ENCODE results near the gene DTD1.

DTD1 gene

GRCh38 chr20:18724077-18724476 is 136.2 kb downstream of the DTD1 start:
- Histone ChIP-seq H3K27ac (ENCODE audit: low read depth, low read length) (no peak overlapping the region), H3K36me3 (ENCODE audit: insufficient read depth, low read length) (no peaks in the 10 kb centered on the region), H3K4me1 (ENCODE audit: control insufficient read depth, insufficient read depth, low read length, unreplicated experiment) (no peaks in the 10 kb centered on the region), H3K4me3 (ENCODE audit: low read depth, low read length) (no peak overlapping the region), H2AFZ (ENCODE audit: low read length, unreplicated experiment) (no peak overlapping the region), H3K79me2 (ENCODE audit: control insufficient read depth, insufficient read depth, low read length, unreplicated experiment) (no peaks in the 10 kb centered on the region), H3K27me3 (ENCODE audit: insufficient read depth, low read length) (no peaks in the 10 kb centered on the region)

DNA sequence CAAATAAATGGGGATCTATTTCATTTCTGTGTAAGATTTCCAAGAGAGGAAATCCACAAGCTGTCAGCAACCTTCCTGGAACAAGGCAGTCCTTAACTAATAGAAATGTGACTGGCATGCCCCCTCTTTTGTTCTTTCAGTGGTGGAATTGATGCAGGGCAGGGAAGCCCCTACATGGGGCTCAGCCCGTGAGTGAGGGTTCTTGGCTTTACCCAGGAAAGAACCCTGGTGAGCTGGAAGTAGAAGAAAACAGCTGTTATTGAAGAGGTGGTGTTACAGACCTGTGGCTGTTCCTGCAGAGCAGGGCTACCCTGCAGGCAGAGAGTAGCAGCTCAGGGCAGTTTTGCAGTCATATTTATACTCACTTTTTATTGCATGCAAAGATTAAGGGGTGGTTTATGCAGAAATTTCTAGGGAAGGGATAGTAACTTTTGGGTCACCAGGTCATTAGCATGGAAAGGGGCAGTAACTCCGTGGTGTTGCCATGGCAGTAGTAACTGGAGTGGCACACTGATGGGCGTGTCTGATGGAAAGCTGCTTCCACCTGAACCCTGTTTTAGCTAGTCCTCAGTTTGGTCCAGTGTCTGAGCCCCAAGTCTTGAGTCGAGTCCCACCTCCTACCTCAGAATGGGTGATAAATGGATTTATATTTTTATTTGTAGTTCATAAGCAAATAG is 137.1 kb downstream of the DTD1 start:
- no peak overlapping the region for H2AFZ ChIP-seq (ENCODE audit: low read length, unreplicated experiment)

DNA sequence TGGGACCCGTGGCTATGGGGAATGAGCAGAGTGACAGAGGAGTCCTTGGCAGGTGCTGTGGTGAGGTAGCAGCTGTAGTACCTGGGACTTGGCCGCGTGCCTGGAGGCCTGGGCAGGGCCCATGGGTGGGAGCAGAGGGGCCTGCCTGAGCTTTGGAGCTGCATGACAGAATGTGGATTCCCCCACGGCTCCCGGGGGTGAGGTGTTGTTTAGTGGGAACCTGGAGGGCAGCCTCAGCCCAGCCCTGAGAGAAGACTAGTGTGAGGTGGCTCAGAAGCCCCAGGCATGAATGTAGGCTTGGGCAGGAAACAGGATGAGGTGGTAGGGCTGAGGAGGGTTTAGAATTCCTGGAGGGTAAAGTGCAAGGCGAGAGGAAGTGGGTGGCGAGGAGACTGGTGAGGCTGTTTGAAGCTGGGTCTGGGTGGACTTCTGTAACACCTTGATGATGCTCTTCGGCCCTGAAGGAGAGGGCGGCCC is 139.2 kb downstream of the DTD1 start:
- no peaks in the 10 kb centered on the region for H3K4me1 ChIP-seq (ENCODE audit: control insufficient read depth, insufficient read depth, low read length, unreplicated experiment)
- no peak overlapping the region for H2AFZ ChIP-seq (ENCODE audit: low read length, unreplicated experiment)
- peaks cover 3% of the 10 kb centered on the region for H3K79me2 ChIP-seq (ENCODE audit: control insufficient read depth, insufficient read depth, low read length, unreplicated experiment)
- no peak overlapping the region for H3K4me3 ChIP-seq (ENCODE audit: low read depth, low read length)
- H3K27me3 ChIP-seq (ENCODE audit: insufficient read depth, low read length) = no peaks in the 10 kb centered on the region
- no peaks in the 10 kb centered on the region for H3K36me3 ChIP-seq (ENCODE audit: insufficient read depth, low read length)
- no peak overlapping the region for H3K27ac ChIP-seq (ENCODE audit: low read depth, low read length)

More for the DNA sequence above, 137.1 kb downstream of the DTD1 start:
- no peaks in the 10 kb centered on the region for H3K4me1 ChIP-seq (ENCODE audit: control insufficient read depth, insufficient read depth, low read length, unreplicated experiment)
- no peaks in the 10 kb centered on the region for H3K36me3 ChIP-seq (ENCODE audit: insufficient read depth, low read length)
- H3K27me3 ChIP-seq (ENCODE audit: insufficient read depth, low read length) = no peaks in the 10 kb centered on the region
- no peak overlapping the region for H3K27ac ChIP-seq (ENCODE audit: low read depth, low read length)
- no peaks in the 10 kb centered on the region for H3K79me2 ChIP-seq (ENCODE audit: control insufficient read depth, insufficient read depth, low read length, unreplicated experiment)
- no peak overlapping the region for H3K4me3 ChIP-seq (ENCODE audit: low read depth, low read length)

DNA sequence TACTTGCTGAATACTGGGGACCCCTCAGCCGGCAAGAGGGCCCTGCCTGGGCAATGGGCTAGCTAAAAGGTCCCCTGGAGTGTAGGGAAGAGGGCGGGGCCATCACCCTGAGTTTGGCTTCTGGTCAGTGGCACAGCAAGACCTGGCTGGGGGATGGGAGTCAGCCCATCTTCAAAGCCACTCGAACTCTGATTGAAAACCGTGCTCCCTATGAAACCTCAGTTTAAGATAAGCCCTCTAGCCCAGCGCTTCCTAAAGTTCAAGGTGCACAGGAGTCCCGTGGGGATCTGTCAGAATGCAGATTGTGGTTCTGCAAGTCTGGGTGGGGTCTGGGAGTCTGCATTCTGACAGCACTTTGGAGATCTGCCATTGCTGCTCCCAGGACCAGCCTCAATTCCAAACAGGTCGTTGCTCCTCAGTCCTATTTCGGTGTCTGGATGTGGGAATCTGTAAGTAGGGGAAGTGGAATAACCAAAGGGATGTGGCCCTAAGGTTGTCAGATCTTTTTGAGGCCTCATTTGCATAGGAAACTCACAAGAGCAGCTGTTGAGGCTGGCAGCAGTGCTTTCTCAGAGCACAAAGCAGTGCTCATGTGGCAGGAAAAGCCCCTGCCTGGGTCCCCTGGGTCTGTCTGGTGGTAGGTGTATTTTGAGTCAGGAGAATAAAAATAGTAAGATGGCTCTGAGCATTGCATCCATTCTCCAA is 140.5 kb downstream of the DTD1 start:
- H3K36me3 ChIP-seq (ENCODE audit: insufficient read depth, low read length) = no peaks in the 10 kb centered on the region
- peaks cover 3% of the 10 kb centered on the region for H3K79me2 ChIP-seq (ENCODE audit: control insufficient read depth, insufficient read depth, low read length, unreplicated experiment)
- H3K27ac ChIP-seq (ENCODE audit: low read depth, low read length) = no peak overlapping the region
- H3K27me3 ChIP-seq (ENCODE audit: insufficient read depth, low read length) = no peaks in the 10 kb centered on the region
- H2AFZ ChIP-seq (ENCODE audit: low read length, unreplicated experiment) = no peak overlapping the region
- H3K4me1 ChIP-seq (ENCODE audit: control insufficient read depth, insufficient read depth, low read length, unreplicated experiment) = no peaks in the 10 kb centered on the region
- H3K4me3 ChIP-seq (ENCODE audit: low read depth, low read length) = no peak overlapping the region

- H2AFZ ChIP-seq (ENCODE audit: low read length, unreplicated experiment) = no peak overlapping the region
- H3K36me3 ChIP-seq (ENCODE audit: insufficient read depth, low read length) = no peaks in the 10 kb centered on the region
- H3K27ac ChIP-seq (ENCODE audit: low read depth, low read length) = no peak overlapping the region
- H3K4me1 ChIP-seq (ENCODE audit: control insufficient read depth, insufficient read depth, low read length, unreplicated experiment) = no peaks in the 10 kb centered on the region
- peaks cover 3% of the 10 kb centered on the region for H3K79me2 ChIP-seq (ENCODE audit: control insufficient read depth, insufficient read depth, low read length, unreplicated experiment)
- no peak overlapping the region for H3K4me3 ChIP-seq (ENCODE audit: low read depth, low read length)
- no peaks in the 10 kb centered on the region for H3K27me3 ChIP-seq (ENCODE audit: insufficient read depth, low read length)
Observed at GRCh38 chr20:18728870-18729224, 141.0 kb downstream of the DTD1 start.

DNA sequence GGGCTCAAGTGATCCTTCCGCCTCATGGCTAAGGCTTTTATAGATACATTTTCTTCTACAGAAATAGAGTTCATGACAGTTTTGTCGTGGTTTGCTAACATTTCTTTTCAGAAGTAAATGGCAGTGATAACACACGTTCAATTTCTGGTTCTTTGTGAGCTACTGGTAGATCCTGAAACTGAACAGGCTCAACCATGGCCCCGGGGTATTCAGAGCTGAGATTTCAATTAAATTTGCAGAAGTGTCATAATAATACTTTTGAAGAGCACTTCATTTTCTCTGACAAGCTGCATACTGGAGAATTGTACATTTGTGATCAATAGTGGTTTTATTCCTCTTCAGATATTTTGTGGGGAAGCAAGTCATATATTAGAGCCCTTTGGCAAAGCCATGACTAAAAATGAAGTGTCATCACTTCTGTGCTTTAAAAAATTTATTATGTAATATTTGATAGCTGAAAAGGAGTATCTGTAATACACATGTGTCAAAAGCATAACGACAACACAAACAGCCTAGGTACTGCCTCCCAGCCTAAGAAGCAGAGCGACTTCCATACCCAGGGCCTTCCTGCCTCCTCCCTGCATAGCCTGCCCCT is 141.5 kb downstream of the DTD1 start:
- H3K4me1 ChIP-seq (ENCODE audit: control insufficient read depth, insufficient read depth, low read length, unreplicated experiment) = no peaks in the 10 kb centered on the region
- H3K27me3 ChIP-seq (ENCODE audit: insufficient read depth, low read length) = no peaks in the 10 kb centered on the region
- no peak overlapping the region for H3K4me3 ChIP-seq (ENCODE audit: low read depth, low read length)
- H2AFZ ChIP-seq (ENCODE audit: low read length, unreplicated experiment) = no peak overlapping the region
- H3K36me3 ChIP-seq (ENCODE audit: insufficient read depth, low read length) = no peaks in the 10 kb centered on the region
- no peak overlapping the region for H3K27ac ChIP-seq (ENCODE audit: low read depth, low read length)
- H3K79me2 ChIP-seq (ENCODE audit: control insufficient read depth, insufficient read depth, low read length, unreplicated experiment) = peaks cover 3% of the 10 kb centered on the region

DNA sequence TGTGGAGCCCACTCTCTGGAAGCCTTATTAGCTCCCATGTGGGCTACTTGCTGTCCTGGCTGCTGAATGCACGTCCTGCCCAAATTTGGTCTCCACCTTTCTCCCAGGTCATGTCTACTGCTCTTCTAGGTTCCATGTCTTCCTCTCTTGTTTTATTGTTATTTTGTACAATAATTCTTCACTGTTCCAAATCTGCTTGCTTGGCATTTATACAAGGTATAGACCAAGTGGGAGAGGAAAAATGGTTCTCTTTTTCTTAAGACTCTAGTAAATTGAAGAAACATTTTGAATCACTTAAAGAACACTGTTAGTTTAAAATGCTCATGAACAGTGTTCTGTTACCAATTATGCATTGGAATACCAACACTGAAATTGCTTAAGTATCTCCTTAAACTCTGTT is 144.1 kb downstream of the DTD1 start:
- H3K27me3 ChIP-seq (ENCODE audit: insufficient read depth, low read length) = no peaks in the 10 kb centered on the region

GRCh38 chr20:18734525-18735189 is 146.8 kb downstream of the DTD1 start:
- no peaks in the 10 kb centered on the region for H3K27me3 ChIP-seq (ENCODE audit: insufficient read depth, low read length)
- H3K4me1 ChIP-seq (ENCODE audit: control insufficient read depth, insufficient read depth, low read length, unreplicated experiment) = peaks cover 7% of the 10 kb centered on the region
- no peaks in the 10 kb centered on the region for H3K36me3 ChIP-seq (ENCODE audit: insufficient read depth, low read length)
- no peak overlapping the region for H2AFZ ChIP-seq (ENCODE audit: low read length, unreplicated experiment)
- no peak overlapping the region for H3K27ac ChIP-seq (ENCODE audit: low read depth, low read length)
- H3K4me3 ChIP-seq (ENCODE audit: low read depth, low read length) = no peak overlapping the region
- H3K79me2 ChIP-seq (ENCODE audit: control insufficient read depth, insufficient read depth, low read length, unreplicated experiment) = peaks cover 3% of the 10 kb centered on the region

More for the DNA sequence above, 144.1 kb downstream of the DTD1 start:
- Histone ChIP-seq H3K27ac (ENCODE audit: low read depth, low read length) (no peak overlapping the region), H3K4me1 (ENCODE audit: control insufficient read depth, insufficient read depth, low read length, unreplicated experiment) (no peaks in the 10 kb centered on the region), H2AFZ (ENCODE audit: low read length, unreplicated experiment) (no peak overlapping the region), H3K4me3 (ENCODE audit: low read depth, low read length) (no peak overlapping the region), H3K36me3 (ENCODE audit: insufficient read depth, low read length) (no peaks in the 10 kb centered on the region), H3K79me2 (ENCODE audit: control insufficient read depth, insufficient read depth, low read length, unreplicated experiment) (peaks cover 3% of the 10 kb centered on the region)

GRCh38 chr20:18737140-18737539 is 149.3 kb downstream of the DTD1 start:
- H3K27ac ChIP-seq (ENCODE audit: low read depth, low read length) = no peak overlapping the region
- H3K79me2 ChIP-seq (ENCODE audit: control insufficient read depth, insufficient read depth, low read length, unreplicated experiment) = no peaks in the 10 kb centered on the region
- H3K36me3 ChIP-seq (ENCODE audit: insufficient read depth, low read length) = no peaks in the 10 kb centered on the region

GRCh38 chr20:18738055-18738454 is 150.2 kb downstream of the DTD1 start:
- Histone ChIP-seq H2AFZ (ENCODE audit: low read length, unreplicated experiment) (no peak overlapping the region), H3K4me3 (ENCODE audit: low read depth, low read length) (no peak overlapping the region), H3K27me3 (ENCODE audit: insufficient read depth, low read length) (no peaks in the 10 kb centered on the region), H3K79me2 (ENCODE audit: control insufficient read depth, insufficient read depth, low read length, unreplicated experiment) (no peaks in the 10 kb centered on the region), H3K36me3 (ENCODE audit: insufficient read depth, low read length) (no peaks in the 10 kb centered on the region), H3K27ac (ENCODE audit: low read depth, low read length) (no peak overlapping the region), H3K4me1 (ENCODE audit: control insufficient read depth, insufficient read depth, low read length, unreplicated experiment) (peaks cover 10% of the 10 kb centered on the region)

More at GRCh38 chr20:18737140-18737539, 149.3 kb downstream of the DTD1 start:
- peaks cover 10% of the 10 kb centered on the region for H3K4me1 ChIP-seq (ENCODE audit: control insufficient read depth, insufficient read depth, low read length, unreplicated experiment)
- no peaks in the 10 kb centered on the region for H3K27me3 ChIP-seq (ENCODE audit: insufficient read depth, low read length)
- H2AFZ ChIP-seq (ENCODE audit: low read length, unreplicated experiment) = no peak overlapping the region
- no peak overlapping the region for H3K4me3 ChIP-seq (ENCODE audit: low read depth, low read length)

Measured in ACC112 (cell line).